Epithelial cell of esophagus (primary cell): ENCODE measurements around the gene GPC5.
"Not testable (repeated sequence)": the region's sequence is repeated elsewhere in the genome, so short reads cannot be mapped to it uniquely, and the experiment has no call there.

Source experiments
- DNase-seq: peaks from one replicate; pipeline ENCODE4 v3.0.0; 2010; ENCODE audit warnings: low read depth
- H3K4me3 ChIP-seq: 2 replicates; pipeline ENCODE4 v1.5.1; 2011; ENCODE audit warnings: mild to moderate bottlenecking, low read length, control low read depth
- CTCF ChIP-seq: IDR thresholded peaks from 2 replicates; pipeline ENCODE4 v1.5.1; 2011; ENCODE audit warnings: low read depth, mild to moderate bottlenecking, low read length, control low read depth, inconsistent platforms; ENCODE audit not compliant: insufficient read depth; ENCODE audit errors: missing control alignments

Gene GPC5

GRCh38 chr13:91664039-91664438 lies 265.6 kb downstream of the GPC5 start:
- TF ChIP-seq CTCF = no peak
- no peak overlapping the region for H3K4me3 ChIP-seq
- DNase-seq = peak; percentile 48

GRCh38 chr13:91667486-91667885 lies 269.1 kb downstream of the GPC5 start:
- no peak for TF ChIP-seq CTCF
- H3K4me3 ChIP-seq = no peak overlapping the region
- no peak for DNase-seq

GRCh38 chr13:91668866-91669495 lies 270.6 kb downstream of the GPC5 start:
- H3K4me3 ChIP-seq = no peak overlapping the region
- DNase-seq = no peak
- no peak for TF ChIP-seq CTCF

- not testable (repeated sequence) for DNase-seq, H3K4me3 ChIP-seq
Observed at GRCh38 chr13:91674347-91674746, 275.9 kb downstream of the GPC5 start.

- no peak for DNase-seq
- TF ChIP-seq CTCF = no peak
- no peak overlapping the region for H3K4me3 ChIP-seq
Observed at GRCh38 chr13:91684746-91685145, 286.3 kb downstream of the GPC5 start.

- TF ChIP-seq CTCF = no peak
- no peak for DNase-seq
- H3K4me3 ChIP-seq = no peak overlapping the region
Observed at GRCh38 chr13:91690944-91691343, 292.5 kb downstream of the GPC5 start.

- H3K4me3 ChIP-seq = no peak overlapping the region
- no peak for DNase-seq
- no peak for TF ChIP-seq CTCF
Observed at GRCh38 chr13:91693466-91693865, 295.0 kb downstream of the GPC5 start.
